ENCODE results near the gene UBXN2A. TPM values are rescaled to one million over a fixed set of nuclear protein-coding genes. Genes with fewer than 3 reads are reported as not detected.
"Not testable (repeated sequence)": the region's sequence is repeated elsewhere in the genome, so short reads cannot be mapped to it uniquely, and the experiment has no call there.

UBXN2A gene
- total RNA-seq, 1 experiment from 2014 or later, result 15.1 TPM

GRCh38 chr2:24010477-24011249, 70.4 kb downstream of the UBXN2A start:
- no peaks in the 10 kb centered on the region for H3K9me3 Mint-ChIP-seq (ENCODE audit: low read depth, unreplicated experiment)
- no TSS peak for BruUV-seq (replicated peaks)
- peak overlapping the region; percentile 51 for H3K4me3 Mint-ChIP-seq (ENCODE audit: low read depth, unreplicated experiment)
- intact Hi-C loops (cut with micrococcal nuclease; ENCODE audit: unreplicated experiment), result no loop called here
- CTCF ChIA-PET, result no interaction called here
- no peaks in the 10 kb centered on the region for H3K36me3 Mint-ChIP-seq (ENCODE audit: insufficient read depth, unreplicated experiment)
- DNase-seq, result no peak
- TF ChIP-seq, protein P1, sequence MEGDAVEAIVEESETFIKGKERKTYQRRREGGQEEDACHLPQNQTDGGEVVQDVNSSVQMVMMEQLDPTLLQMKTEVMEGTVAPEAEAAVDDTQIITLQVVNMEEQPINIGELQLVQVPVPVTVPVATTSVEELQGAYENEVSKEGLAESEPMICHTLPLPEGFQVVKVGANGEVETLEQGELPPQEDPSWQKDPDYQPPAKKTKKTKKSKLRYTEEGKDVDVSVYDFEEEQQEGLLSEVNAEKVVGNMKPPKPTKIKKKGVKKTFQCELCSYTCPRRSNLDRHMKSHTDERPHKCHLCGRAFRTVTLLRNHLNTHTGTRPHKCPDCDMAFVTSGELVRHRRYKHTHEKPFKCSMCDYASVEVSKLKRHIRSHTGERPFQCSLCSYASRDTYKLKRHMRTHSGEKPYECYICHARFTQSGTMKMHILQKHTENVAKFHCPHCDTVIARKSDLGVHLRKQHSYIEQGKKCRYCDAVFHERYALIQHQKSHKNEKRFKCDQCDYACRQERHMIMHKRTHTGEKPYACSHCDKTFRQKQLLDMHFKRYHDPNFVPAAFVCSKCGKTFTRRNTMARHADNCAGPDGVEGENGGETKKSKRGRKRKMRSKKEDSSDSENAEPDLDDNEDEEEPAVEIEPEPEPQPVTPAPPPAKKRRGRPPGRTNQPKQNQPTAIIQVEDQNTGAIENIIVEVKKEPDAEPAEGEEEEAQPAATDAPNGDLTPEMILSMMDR (IDR thresholded peaks at IDR 0.05; ENCODE audit: unreplicated experiment), result no peak
- peaks cover 9% of the 10 kb centered on the region for H3K4me1 Mint-ChIP-seq (ENCODE audit: low read depth, unreplicated experiment)
- peaks cover 37% of the 10 kb centered on the region for H3K27me3 Mint-ChIP-seq (ENCODE audit: unreplicated experiment)
- no peak overlapping the region for H3K27ac Mint-ChIP-seq (ENCODE audit: unreplicated experiment)

GRCh38 chr2:24011250-24012104, 71.2 kb downstream of the UBXN2A start:
- no peaks in the 10 kb centered on the region for H3K36me3 Mint-ChIP-seq (ENCODE audit: insufficient read depth, unreplicated experiment)
- H3K9me3 Mint-ChIP-seq (ENCODE audit: low read depth, unreplicated experiment), result no peaks in the 10 kb centered on the region
- TF ChIP-seq, protein P1 (IDR thresholded peaks at IDR 0.05; ENCODE audit: unreplicated experiment), result no peak
- no TSS peak for BruUV-seq (replicated peaks)
- no peak overlapping the region for H3K4me3 Mint-ChIP-seq (ENCODE audit: low read depth, unreplicated experiment)
- no peak for DNase-seq
- peaks cover 9% of the 10 kb centered on the region for H3K4me1 Mint-ChIP-seq (ENCODE audit: low read depth, unreplicated experiment)
- intact Hi-C loops (cut with micrococcal nuclease; ENCODE audit: unreplicated experiment), result no loop called here
- no peak overlapping the region for H3K27ac Mint-ChIP-seq (ENCODE audit: unreplicated experiment)
- CTCF ChIA-PET, result interaction anchor here (0.6 to 0.7 kb wide), 2 partner anchors 8 to 23 kb away, joined by 4 to 5 read pairs; no protein-coding TSS in a partner anchor
- H3K27me3 Mint-ChIP-seq (ENCODE audit: unreplicated experiment), result peaks cover 37% of the 10 kb centered on the region

DNA sequence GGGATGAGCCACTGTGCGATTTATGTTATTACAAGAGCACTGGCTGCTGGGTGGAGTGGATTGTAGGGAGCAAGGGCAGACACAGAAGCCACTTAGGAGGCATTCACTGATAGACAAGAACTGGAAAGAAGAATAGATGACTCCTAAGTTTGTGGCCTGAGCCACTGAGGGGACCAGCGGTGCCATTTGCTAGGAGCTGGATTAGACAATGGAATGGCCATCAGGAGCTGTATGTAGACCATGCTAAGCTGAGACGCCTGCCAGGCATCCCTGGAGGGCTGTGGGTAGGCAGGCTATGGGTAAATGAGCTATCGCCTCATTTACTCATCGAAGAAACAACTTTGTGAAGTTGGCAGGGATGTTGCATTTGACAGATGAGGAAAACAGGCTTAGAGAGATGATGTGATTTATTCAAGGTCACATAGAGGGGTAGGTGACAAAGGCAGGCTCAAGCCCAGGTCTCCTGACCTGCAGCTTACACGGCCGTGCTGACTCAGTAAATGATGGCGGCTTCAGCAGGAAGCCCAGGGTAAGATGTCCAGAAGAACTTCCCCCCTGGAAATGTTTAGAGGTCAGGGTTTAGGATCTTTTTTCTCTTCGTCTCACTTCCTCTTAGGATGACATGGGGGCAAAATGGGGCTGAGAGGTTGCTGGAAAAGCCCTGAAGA, 72.4 kb downstream of the UBXN2A start:
- BruUV-seq (replicated peaks), result no TSS peak
- Mint-ChIP-seq H3K4me1 (ENCODE audit: low read depth, unreplicated experiment) (peaks cover 9% of the 10 kb centered on the region), H3K27ac (ENCODE audit: unreplicated experiment) (no peak overlapping the region), H3K4me3 (ENCODE audit: low read depth, unreplicated experiment) (no peak overlapping the region), H3K36me3 (ENCODE audit: insufficient read depth, unreplicated experiment) (no peaks in the 10 kb centered on the region), H3K9me3 (ENCODE audit: low read depth, unreplicated experiment) (no peaks in the 10 kb centered on the region), H3K27me3 (ENCODE audit: unreplicated experiment) (peaks cover 37% of the 10 kb centered on the region)
- intact Hi-C loops (cut with micrococcal nuclease; ENCODE audit: unreplicated experiment), result no loop called here
- TF ChIP-seq, protein P1 (IDR thresholded peaks at IDR 0.05; ENCODE audit: unreplicated experiment), result no peak
- CTCF ChIA-PET, result no interaction called here
- DNase-seq, result no peak

GRCh38 chr2:24014902-24015301, 74.6 kb downstream of the UBXN2A start:
- BruUV-seq (replicated peaks); H3K4me3 Mint-ChIP-seq (ENCODE audit: low read depth, unreplicated experiment); H3K9me3 Mint-ChIP-seq (ENCODE audit: low read depth, unreplicated experiment); H3K4me1 Mint-ChIP-seq (ENCODE audit: low read depth, unreplicated experiment); CTCF ChIA-PET; H3K36me3 Mint-ChIP-seq (ENCODE audit: insufficient read depth, unreplicated experiment); DNase-seq; intact Hi-C loops (cut with micrococcal nuclease; ENCODE audit: unreplicated experiment); H3K27ac Mint-ChIP-seq (ENCODE audit: unreplicated experiment): not testable (repeated sequence)
- peaks cover 25% of the 10 kb centered on the region for H3K27me3 Mint-ChIP-seq (ENCODE audit: unreplicated experiment)

Data from Calu3 (cell line).